Neural progenitor cell (in vitro differentiated cells): ENCODE results near the gene SAP30. TPM values are rescaled to one million over a fixed set of nuclear protein-coding genes. Genes with fewer than 3 reads are reported as not detected.
A peak's percentile ranks its signal among the peaks of the same experiment; 100 is the strongest.

ENCODE experiments used
- DNase-seq: peaks from one replicate; pipeline ENCODE4 v3.0.0-alpha.2; 2016; ENCODE audit warnings: low spot score
- H2AFZ ChIP-seq: fragments of 200-600 bp; sonication (generic); replicated peaks from 2 replicates; pipeline ENCODE4 v1.6.1; 2016; ENCODE audit warnings: antibody characterized with exemption
- H3F3A ChIP-seq: fragments of 200-600 bp; sonication (generic); 2 replicates; pipeline ENCODE4 v1.6.1; 2016; ENCODE audit warnings: antibody characterized with exemption, low read depth
- H3K27ac ChIP-seq: fragments of 200-600 bp; sonication (generic); 2 replicates; pipeline ENCODE4 v1.5.1; 2016; ENCODE audit warnings: mild to moderate bottlenecking
- H3K27me3 ChIP-seq: fragments of 200-600 bp; sonication (generic); 2 replicates; pipeline ENCODE4 v1.6.1; 2016; ENCODE audit warnings: mild to moderate bottlenecking, moderate library complexity
- H3K36me3 ChIP-seq: fragments of 200-600 bp; sonication (generic); 2 replicates; pipeline ENCODE4 v1.5.1; 2016
- H3K4me1 ChIP-seq: fragments of 200-600 bp; sonication (generic); 2 replicates; pipeline ENCODE4 v1.6.1; 2016; ENCODE audit warnings: mixed run types
- H3K4me2 ChIP-seq: fragments of 200-600 bp; sonication (generic); 2 replicates; pipeline ENCODE4 v1.6.1; 2016
- H3K4me3 ChIP-seq: fragments of 200-600 bp; sonication (generic); 2 replicates; pipeline ENCODE4 v1.5.1; 2016
- H3K79me2 ChIP-seq: fragments of 200-600 bp; sonication (generic); 2 replicates; pipeline ENCODE4 v1.6.1; 2016; ENCODE audit warnings: low read depth
- H3K9ac ChIP-seq: fragments of 200-600 bp; sonication (generic); 2 replicates; pipeline ENCODE4 v1.6.1; 2016
- H3K9me3 ChIP-seq: fragments of 200-600 bp; sonication (generic); 2 replicates; pipeline ENCODE4 v1.5.1; 2016; ENCODE audit warnings: low read depth
- H4K20me1 ChIP-seq: fragments of 200-600 bp; sonication (generic); 2 replicates; pipeline ENCODE4 v1.6.1; 2016; ENCODE audit warnings: low read depth
- H3K27ac Mint-ChIP-seq: 3 replicates; pipeline ENCODE4 v1.8.0; 2021; ENCODE audit warnings: mixed read lengths
- H3K27me3 Mint-ChIP-seq: 2 replicates; pipeline ENCODE4 v1.8.0; 2022; ENCODE audit warnings: low read depth, mild to moderate bottlenecking, inconsistent platforms, moderate library complexity, mixed read lengths; ENCODE audit not compliant: insufficient read depth
- H3K36me3 Mint-ChIP-seq: 3 replicates; pipeline ENCODE4 v1.8.0; 2021; ENCODE audit warnings: mixed read lengths
- H3K4me1 Mint-ChIP-seq: 3 replicates; pipeline ENCODE4 v1.8.0; 2021; ENCODE audit warnings: mixed read lengths
- H3K4me3 Mint-ChIP-seq: 3 replicates; pipeline ENCODE4 v1.8.0; 2021; ENCODE audit warnings: mild to moderate bottlenecking, moderate library complexity, mixed read lengths
- H3K9me3 Mint-ChIP-seq: 3 replicates; pipeline ENCODE4 v1.8.0; 2020; ENCODE audit warnings: mixed read lengths
- EZH2 ChIP-seq: fragments of 200-600 bp; sonication (generic); IDR thresholded peaks from 2 replicates; pipeline ENCODE4 v1.6.1; 2017; ENCODE audit warnings: antibody characterized with exemption, mild to moderate bottlenecking, moderate library complexity
- EZH2phosphoT487 ChIP-seq: fragments of 200-600 bp; sonication (generic); IDR thresholded peaks from 2 replicates; pipeline ENCODE4 v1.6.1; 2017; ENCODE audit warnings: antibody characterized with exemption
- total RNA-seq: library from RNA; depleted of rRNA; stranded (reverse); fragments of >200 nt; gene quantifications from 2 replicates; pipeline ENCODE4 v1.2.3, GENCODE V29; 2015; ENCODE audit warnings: low replicate concordance
- TF ChIP-seq, protein P1 (sequence below): fragments of 200-600 bp; sonication (generic); IDR thresholded peaks from 2 replicates; pipeline ENCODE4 v1.5.1; 2017; ENCODE audit warnings: antibody characterized with exemption, mild to moderate bottlenecking

SAP30 gene
- total RNA-seq, 1 donor from 2014 or later, result 63.5 TPM

GRCh38 chr4:173362666-173363065 is 8.1 kb upstream of the SAP30 start:
- peaks cover 7% of the 10 kb centered on the region for H3K36me3 Mint-ChIP-seq
- no peak overlapping the region for H3K4me3 Mint-ChIP-seq
- H3K9me3 Mint-ChIP-seq, result no peaks in the 10 kb centered on the region
- Histone ChIP-seq H3K9me3 (no peaks in the 10 kb centered on the region), H3K79me2 (no peaks in the 10 kb centered on the region), H3K27me3 (no peaks in the 10 kb centered on the region), H3K27ac (no peak overlapping the region), H3K36me3 (no peaks in the 10 kb centered on the region), H3K9ac (no peak overlapping the region), H4K20me1 (no peaks in the 10 kb centered on the region), H3K4me1 (peaks cover 4% of the 10 kb centered on the region), H3F3A (peaks cover 4% of the 10 kb centered on the region), H2AFZ (no peak overlapping the region), H3K4me3 (no peak overlapping the region), H3K4me2 (no peak overlapping the region)
- TF ChIP-seq EZH2, result no peak
- TF ChIP-seq, protein P1, sequence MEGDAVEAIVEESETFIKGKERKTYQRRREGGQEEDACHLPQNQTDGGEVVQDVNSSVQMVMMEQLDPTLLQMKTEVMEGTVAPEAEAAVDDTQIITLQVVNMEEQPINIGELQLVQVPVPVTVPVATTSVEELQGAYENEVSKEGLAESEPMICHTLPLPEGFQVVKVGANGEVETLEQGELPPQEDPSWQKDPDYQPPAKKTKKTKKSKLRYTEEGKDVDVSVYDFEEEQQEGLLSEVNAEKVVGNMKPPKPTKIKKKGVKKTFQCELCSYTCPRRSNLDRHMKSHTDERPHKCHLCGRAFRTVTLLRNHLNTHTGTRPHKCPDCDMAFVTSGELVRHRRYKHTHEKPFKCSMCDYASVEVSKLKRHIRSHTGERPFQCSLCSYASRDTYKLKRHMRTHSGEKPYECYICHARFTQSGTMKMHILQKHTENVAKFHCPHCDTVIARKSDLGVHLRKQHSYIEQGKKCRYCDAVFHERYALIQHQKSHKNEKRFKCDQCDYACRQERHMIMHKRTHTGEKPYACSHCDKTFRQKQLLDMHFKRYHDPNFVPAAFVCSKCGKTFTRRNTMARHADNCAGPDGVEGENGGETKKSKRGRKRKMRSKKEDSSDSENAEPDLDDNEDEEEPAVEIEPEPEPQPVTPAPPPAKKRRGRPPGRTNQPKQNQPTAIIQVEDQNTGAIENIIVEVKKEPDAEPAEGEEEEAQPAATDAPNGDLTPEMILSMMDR, result no peak
- TF ChIP-seq EZH2phosphoT487, result no peak
- H3K4me1 Mint-ChIP-seq, result peaks cover 9% of the 10 kb centered on the region
- no peak overlapping the region for H3K27ac Mint-ChIP-seq
- H3K27me3 Mint-ChIP-seq, result no peaks in the 10 kb centered on the region
- no peak for DNase-seq

DNA sequence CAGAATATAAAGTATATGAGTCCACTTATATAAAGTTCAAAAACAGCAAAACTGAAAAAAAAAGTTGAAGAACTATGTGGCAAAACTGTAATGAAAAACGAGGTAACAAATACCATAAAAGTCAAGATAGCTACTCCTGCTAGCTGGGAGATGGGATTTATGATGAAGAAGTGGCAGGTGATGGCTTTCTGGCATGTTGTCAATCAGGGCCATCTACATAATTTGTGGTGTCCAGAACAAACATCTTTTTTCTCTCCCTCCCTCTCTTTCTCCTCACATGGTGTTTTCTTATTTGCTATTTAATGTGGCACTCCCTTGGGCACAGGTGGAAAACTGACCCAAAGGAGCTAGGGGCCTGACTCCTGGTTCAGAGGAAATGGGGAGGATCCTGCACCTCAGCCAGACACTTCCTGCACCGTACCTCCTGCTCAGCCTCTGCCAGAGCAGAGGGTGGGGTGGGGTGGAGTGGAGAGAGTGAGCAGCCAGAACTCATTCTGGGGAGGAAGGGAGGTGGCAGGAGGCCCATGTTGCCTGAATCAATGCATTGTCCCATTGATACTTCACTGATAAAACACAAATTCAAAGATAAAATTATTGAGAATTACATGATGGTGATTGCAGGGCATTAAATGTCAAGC is 5.3 kb upstream of the SAP30 start:
- DNase-seq, result no peak
- Histone ChIP-seq H2AFZ (no peak overlapping the region), H3K36me3 (no peaks in the 10 kb centered on the region), H3K4me2 (no peak overlapping the region), H3F3A (peaks cover 29% of the 10 kb centered on the region), H3K79me2 (peaks cover 6% of the 10 kb centered on the region), H3K27me3 (no peaks in the 10 kb centered on the region), H3K27ac (no peak overlapping the region), H3K4me3 (no peak overlapping the region), H3K9me3 (no peaks in the 10 kb centered on the region), H4K20me1 (no peaks in the 10 kb centered on the region), H3K9ac (no peak overlapping the region), H3K4me1 (peaks cover 17% of the 10 kb centered on the region)
- H3K36me3 Mint-ChIP-seq, result peaks cover 4% of the 10 kb centered on the region
- H3K27ac Mint-ChIP-seq, result no peak overlapping the region
- TF ChIP-seq EZH2 (no peak), EZH2phosphoT487 (no peak)
- TF ChIP-seq, protein P1, result no peak
- no peaks in the 10 kb centered on the region for H3K9me3 Mint-ChIP-seq
- H3K27me3 Mint-ChIP-seq, result peaks cover 4% of the 10 kb centered on the region
- H3K4me3 Mint-ChIP-seq, result no peak overlapping the region
- H3K4me1 Mint-ChIP-seq, result peaks cover 18% of the 10 kb centered on the region

GRCh38 chr4:173367285-173367684 is 3.5 kb upstream of the SAP30 start:
- H2AFZ ChIP-seq, result no peak overlapping the region
- no peak for DNase-seq

More at GRCh38 chr4:173367285-173367684, 3.5 kb upstream of the SAP30 start:
- Mint-ChIP-seq H3K27ac (no peak overlapping the region), H3K9me3 (no peaks in the 10 kb centered on the region), H3K36me3 (peaks cover 5% of the 10 kb centered on the region), H3K27me3 (peaks cover 6% of the 10 kb centered on the region), H3K4me1 (peaks cover 18% of the 10 kb centered on the region), H3K4me3 (peak overlapping the region; percentile 45)
- Histone ChIP-seq H4K20me1 (peaks cover 3% of the 10 kb centered on the region), H3K27me3 (no peaks in the 10 kb centered on the region), H3K9me3 (no peaks in the 10 kb centered on the region), H3K4me3 (peak overlapping the region; percentile 90), H3K36me3 (no peaks in the 10 kb centered on the region), H3K4me2 (peak overlapping the region; percentile 93), H3F3A (peaks cover 44% of the 10 kb centered on the region), H3K79me2 (peaks cover 17% of the 10 kb centered on the region), H3K4me1 (peaks cover 17% of the 10 kb centered on the region), H3K27ac (no peak overlapping the region), H3K9ac (no peak overlapping the region)
- TF ChIP-seq, protein P1, result no peak
- no peak for TF ChIP-seq EZH2
- no peak for TF ChIP-seq EZH2phosphoT487
